Heart left ventricle (tissue), 16 donors: ENCODE data around the gene GGT5. TPM values are rescaled to one million over a fixed set of nuclear protein-coding genes. Genes with fewer than 3 reads are reported as not detected.

Experiments
- ATAC-seq, 4 donors: fragments of 200-7000 bp; cut with Tn5 transposase; one replicate each; pipeline ENCODE4 v1.9.1; 2020 to 2022; ENCODE audit warnings: moderate library complexity in 4 of 4, mild to moderate bottlenecking in 3 of 4, moderate number of reproducible peaks in 1 of 4
- DNase-seq, 5 donors: peaks; one replicate each; pipeline ENCODE4 v3.0.0-alpha.2; 2020
- H3K27ac ChIP-seq, 12 donors: fragments of 200-600 bp; sonication (generic) in 4 of 12; one replicate each; pipeline versions ENCODE4 v1.5.0 to v1.8.0; 2016 to 2022; ENCODE audit warnings: mild to moderate bottlenecking in 2 of 12
- H3K27me3 ChIP-seq, 9 donors: fragments of 200-600 bp; sonication (generic) in 2 of 9; one replicate each; pipeline versions ENCODE4 v1.5.1 to v1.8.0; 2016 to 2022; ENCODE audit warnings: mild to moderate bottlenecking in 3 of 9
- H3K36me3 ChIP-seq, 9 donors: fragments of 200-600 bp; sonication (generic) in 2 of 9; one replicate each; pipeline versions ENCODE4 v1.5.0 to v1.8.0; 2018 to 2022; ENCODE audit warnings: mild to moderate bottlenecking in 2 of 9
- H3K4me1 ChIP-seq, 12 donors: fragments of 200-600 bp; sonication (generic) in 4 of 12; one replicate each; pipeline versions ENCODE4 v1.5.0 to v1.8.0; 2016 to 2022; ENCODE audit warnings: mild to moderate bottlenecking in 3 of 12
- H3K4me3 ChIP-seq, 12 donors: fragments of 200-600 bp; sonication (generic) in 4 of 12; one replicate each; pipeline versions ENCODE4 v1.5.0 to v1.8.0; 2017 to 2022; ENCODE audit warnings: mild to moderate bottlenecking in 9 of 12, moderate library complexity in 4 of 12
- H3K9me3 ChIP-seq, 12 donors: fragments of 200-600 bp; sonication (generic) in 4 of 12; one replicate each; pipeline versions ENCODE4 v1.5.0 to v1.8.0; 2016 to 2022; ENCODE audit warnings: mild to moderate bottlenecking in 1 of 12
- POLR2A ChIP-seq, 2 donors: fragments of 450-650 bp; IDR thresholded peaks; one replicate each; pipeline ENCODE4 v1.6.1; 2017; ENCODE audit warnings: antibody characterized with exemption in 2 of 2, mild to moderate bottlenecking in 2 of 2, moderate library complexity in 2 of 2
- WGBS, 4 donors: extraction: QIAGEN DNeasy Blood & Tissue Kit in 2 of 4; methylation state at CpG; one replicate each; pipeline versions ENCODE4 v1.1.5 to v1.1.7; 2013 to 2018; 5-methylcytosine and 5-hydroxymethylcytosine counted together
- intact Hi-C, 10 donors: fragments of 100-400 bp; cut with DNase I; formaldehyde crosslinking; loops; one replicate each; pipeline versions ENCODE4 v1.11.1 to v1.14.2; 2022
- polyA plus RNA-seq, 2 donors: library from polyadenylated mRNA; stranded (reverse); fragments of 200-250 nt; gene quantifications; one replicate each; pipeline ENCODE4 v1.2.3, GENCODE V29; 2013
- total RNA-seq, 9 donors: library from RNA; depleted of rRNA in 2 of 9; stranded (reverse); fragments of >200 nt in 2 of 9; fragmentation: NEBNext Ultra II Directional in 3 of 9; extraction: Animal tissue kit (Norgen Biotek cat#: 25700) in 3 of 9; gene quantifications; one replicate each; pipeline versions ENCODE4 v1.1.0 to v1.2.4, GENCODE V29; 2016 to 2023
- TF ChIP-seq, protein P1 (sequence below), 12 donors: fragments of 200-600 bp; sonication (generic) in 4 of 12; IDR thresholded peaks; one replicate each; pipeline versions ENCODE4 v1.5.0 to v1.8.0; 2018 to 2022; ENCODE audit warnings: antibody characterized with exemption in 12 of 12, mild to moderate bottlenecking in 5 of 12
- donor health status: ischemic (EF 13 %, LVEDD 7.1; RV severe dilation, severe dysfunction).
- donor health status: healthy with polysubstance abuse.
- donor health status: DM: no; HTN: yes; CAD: no.
- donor health status: DM: no; HTN: no; CAD: no.
- donor health status: ischemic (EF 25% LVEDD 6.9; RV normal size, moderate dysfunction).
- donor health status: ischemic (EF 25% LVEDD 5.7; RV mildly dilated, moderate dysfunction).
- donor health status: healthy.
- donor health status: DM: yes; HTN: yes; CAD: no.
- donor health status: ischemic (EF 35%, LVEDD 5.7; RV mildly dilated, moderate dysfunction).
- donor health status: nonischemic (EF 11% LVEDD 7.7; RV severe dilation, severe dysfunction).
- donor health status: DM: yes; HTN: yes; CAD: no.
- donor health status: PGD.
- donor health status: ischemic (EF 29% LVEDD 5.4; RV normal size, mild dysfunction).
- donor health status: nonischemic (EF 23%, LVEDD 6.1; RV moderate dilation, normal function).

GGT5 gene
- total and polyA plus RNA-seq, 11 donors: 6.1 to 71.5 (median 19.6) TPM

DNA sequence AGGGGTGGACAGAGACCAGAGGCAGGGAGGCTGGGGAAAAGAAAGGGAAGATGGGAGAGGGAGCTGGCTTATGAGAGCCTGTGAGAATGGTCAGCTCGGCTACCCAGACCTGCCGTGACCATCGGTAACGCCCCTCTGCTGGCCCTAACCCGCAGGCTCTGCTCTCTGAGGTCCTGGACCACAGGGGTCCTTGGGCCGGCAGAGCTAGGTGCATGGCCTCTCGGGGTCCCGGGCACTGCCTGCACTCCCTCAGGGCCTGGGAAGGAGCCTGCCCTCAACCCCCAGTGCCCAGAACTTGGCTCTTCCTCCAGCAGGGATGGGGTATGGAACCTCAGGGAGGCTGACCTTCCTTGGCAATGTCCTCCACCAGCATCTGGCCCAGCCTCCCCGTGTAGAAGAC, 13.2 kb downstream of the GGT5 start:
- Histone ChIP-seq H3K9me3 (peaks cover 0 to 3% (median 0%) of the 10 kb centered on the region in 12 donors), H3K27me3 (no peaks in the 10 kb centered on the region), H3K4me3 (no peak overlapping the region), H3K4me1 (peaks cover 0 to 10% (median 0%) of the 10 kb centered on the region in 12 donors), H3K27ac (no peak overlapping the region), H3K36me3 (peaks cover 0 to 32% (median 2%) of the 10 kb centered on the region in 9 donors)
- WGBS, 4 donors: 93 to 97% (median 95%) methylated on average over 7 to 9 of the region's 9 CpGs
- DNase-seq: peak in 1 of 5 donors; percentile 37
- intact Hi-C loops: no loop called here
- TF ChIP-seq POLR2A (IDR thresholded peaks at IDR 0.05): no peak
- TF ChIP-seq, protein P1, sequence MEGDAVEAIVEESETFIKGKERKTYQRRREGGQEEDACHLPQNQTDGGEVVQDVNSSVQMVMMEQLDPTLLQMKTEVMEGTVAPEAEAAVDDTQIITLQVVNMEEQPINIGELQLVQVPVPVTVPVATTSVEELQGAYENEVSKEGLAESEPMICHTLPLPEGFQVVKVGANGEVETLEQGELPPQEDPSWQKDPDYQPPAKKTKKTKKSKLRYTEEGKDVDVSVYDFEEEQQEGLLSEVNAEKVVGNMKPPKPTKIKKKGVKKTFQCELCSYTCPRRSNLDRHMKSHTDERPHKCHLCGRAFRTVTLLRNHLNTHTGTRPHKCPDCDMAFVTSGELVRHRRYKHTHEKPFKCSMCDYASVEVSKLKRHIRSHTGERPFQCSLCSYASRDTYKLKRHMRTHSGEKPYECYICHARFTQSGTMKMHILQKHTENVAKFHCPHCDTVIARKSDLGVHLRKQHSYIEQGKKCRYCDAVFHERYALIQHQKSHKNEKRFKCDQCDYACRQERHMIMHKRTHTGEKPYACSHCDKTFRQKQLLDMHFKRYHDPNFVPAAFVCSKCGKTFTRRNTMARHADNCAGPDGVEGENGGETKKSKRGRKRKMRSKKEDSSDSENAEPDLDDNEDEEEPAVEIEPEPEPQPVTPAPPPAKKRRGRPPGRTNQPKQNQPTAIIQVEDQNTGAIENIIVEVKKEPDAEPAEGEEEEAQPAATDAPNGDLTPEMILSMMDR (IDR thresholded peaks at IDR 0.05): no peak
- peak in 1 of 4 donors; percentile 12 for ATAC-seq

DNA sequence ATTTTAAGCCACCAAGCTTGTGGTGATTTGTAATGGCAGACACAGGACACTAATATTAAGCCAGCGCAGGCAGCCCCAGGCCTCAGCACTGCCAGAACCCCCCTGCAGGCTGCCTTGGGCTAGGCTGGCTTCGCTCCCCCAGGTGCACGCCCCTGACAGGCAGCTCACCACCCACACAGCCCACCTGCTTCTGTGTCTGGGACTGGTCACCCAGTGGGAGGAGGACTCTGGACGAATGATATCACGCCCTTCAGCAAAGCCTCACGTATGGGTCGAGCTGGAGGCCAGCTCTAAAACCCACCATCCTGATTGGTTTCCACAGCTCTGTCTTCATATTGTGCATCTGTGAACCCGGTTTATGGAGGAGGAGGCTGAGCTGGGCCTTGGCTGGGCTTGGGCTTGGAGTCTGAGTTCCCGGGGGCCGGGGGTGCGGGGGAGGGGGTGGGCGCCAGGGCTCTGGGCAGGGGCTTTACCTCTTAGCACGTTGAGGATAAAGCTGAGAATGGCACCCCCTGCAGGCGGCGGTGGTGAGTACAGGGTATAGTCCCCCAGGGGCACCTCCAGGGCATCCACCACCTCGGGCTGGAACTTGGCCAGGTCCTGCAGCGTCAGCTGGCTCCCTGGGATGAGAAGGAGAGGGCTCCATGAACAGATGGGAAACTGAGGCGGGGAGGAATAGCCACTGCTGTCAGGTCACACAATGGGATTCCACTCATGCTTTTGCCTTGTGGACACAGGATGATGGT, 13.8 kb downstream of the GGT5 start:
- 57 to 63% (median 61%) methylated on average over 11 to 18 of the region's 18 CpGs for WGBS, 4 donors
- Histone ChIP-seq H3K9me3 (peaks cover 0 to 3% (median 0%) of the 10 kb centered on the region in 12 donors), H3K27ac (no peak overlapping the region), H3K4me1 (peaks cover 0 to 10% (median 0%) of the 10 kb centered on the region in 12 donors), H3K36me3 (peaks cover 0 to 37% (median 2%) of the 10 kb centered on the region in 9 donors), H3K27me3 (no peaks in the 10 kb centered on the region), H3K4me3 (no peak overlapping the region)
- intact Hi-C loops: no loop called here
- DNase-seq (peak in 2 of 5 donors; percentile 50 to 76), ATAC-seq (peak in 3 of 4 donors; percentile 14 to 48 (median 38))
- no peak for TF ChIP-seq POLR2A (IDR thresholded peaks at IDR 0.05)
- TF ChIP-seq, protein P1 (IDR thresholded peaks at IDR 0.05): peak in 8 of 12 donors; percentile 9 to 40 (median 23)

- Histone ChIP-seq H3K27me3 (no peaks in the 10 kb centered on the region), H3K4me3 (no peak overlapping the region), H3K4me1 (peaks cover 0 to 5% (median 0%) of the 10 kb centered on the region in 12 donors), H3K36me3 (peaks cover 0 to 42% (median 6%) of the 10 kb centered on the region in 9 donors), H3K9me3 (peaks cover 0 to 15% (median 9%) of the 10 kb centered on the region in 12 donors), H3K27ac (no peak overlapping the region)
- TF ChIP-seq POLR2A (IDR thresholded peaks at IDR 0.05): no peak
- TF ChIP-seq, protein P1 (IDR thresholded peaks at IDR 0.05): no peak
- intact Hi-C loops: no loop called here
- ATAC-seq (no peak), DNase-seq (no peak)
- 87 to 99% (median 95%) methylated on average over 6 to 14 of the region's 14 CpGs for WGBS, 4 donors
Measured at GRCh38 chr22:24225951-24226350, 18.9 kb downstream of the GGT5 start.

DNA sequence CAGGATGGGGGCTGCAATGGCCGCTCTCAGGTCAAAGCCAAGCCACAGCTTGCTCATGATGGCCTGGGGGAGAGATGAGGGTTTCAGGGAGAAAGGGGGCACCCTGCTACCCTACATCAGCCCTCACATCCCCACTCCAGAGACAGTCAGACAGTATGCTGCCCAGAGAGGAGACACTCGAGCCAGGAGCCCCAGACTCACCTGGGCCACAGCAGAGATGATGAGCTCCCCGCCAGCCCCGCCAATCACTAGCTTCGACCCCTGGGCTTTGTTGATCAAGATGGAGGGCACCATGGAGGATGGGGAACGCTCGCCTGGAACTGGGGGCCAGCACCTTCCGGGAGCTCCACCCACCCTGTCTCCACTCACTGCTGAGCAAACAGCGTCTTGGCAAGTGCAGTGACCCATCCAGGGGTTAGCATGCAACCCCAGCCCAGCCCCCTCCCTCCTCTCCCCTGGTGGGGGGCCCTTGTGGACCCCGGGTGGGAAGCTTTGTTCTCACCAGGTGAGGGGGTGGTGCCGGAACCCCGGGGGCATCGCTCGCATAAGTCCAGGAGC, 19.8 kb downstream of the GGT5 start:
- no peaks in the 10 kb centered on the region for H3K27me3 ChIP-seq
- no peak for ATAC-seq
- DNase-seq: no peak
- WGBS, 4 donors: 86 to 96% (median 89%) methylated on average over 5 to 14 of the region's 14 CpGs
- H3K36me3 ChIP-seq: peaks cover 0 to 44% (median 7%) of the 10 kb centered on the region in 9 donors
- H3K4me3 ChIP-seq: no peak overlapping the region
- no peak overlapping the region for H3K27ac ChIP-seq
- no peak for TF ChIP-seq POLR2A (IDR thresholded peaks at IDR 0.05)
- TF ChIP-seq, protein P1 (IDR thresholded peaks at IDR 0.05): no peak
- intact Hi-C loops: no loop called here
- no peaks in the 10 kb centered on the region for H3K4me1 ChIP-seq
- peaks cover 0 to 15% (median 9%) of the 10 kb centered on the region in 12 donors for H3K9me3 ChIP-seq
